Measurements from ENCODE around the gene TRAPPC2B. TPM values are rescaled to one million over a fixed set of nuclear protein-coding genes. Genes with fewer than 3 reads are reported as not detected.
"Not testable (repeated sequence)": the region's sequence is repeated elsewhere in the genome, so short reads cannot be mapped to it uniquely, and the experiment has no call there.

The TRAPPC2B gene
- total RNA-seq, 4 donors from 2014 or later = 34.4 to 47.4 (median 40.8) TPM

DNA sequence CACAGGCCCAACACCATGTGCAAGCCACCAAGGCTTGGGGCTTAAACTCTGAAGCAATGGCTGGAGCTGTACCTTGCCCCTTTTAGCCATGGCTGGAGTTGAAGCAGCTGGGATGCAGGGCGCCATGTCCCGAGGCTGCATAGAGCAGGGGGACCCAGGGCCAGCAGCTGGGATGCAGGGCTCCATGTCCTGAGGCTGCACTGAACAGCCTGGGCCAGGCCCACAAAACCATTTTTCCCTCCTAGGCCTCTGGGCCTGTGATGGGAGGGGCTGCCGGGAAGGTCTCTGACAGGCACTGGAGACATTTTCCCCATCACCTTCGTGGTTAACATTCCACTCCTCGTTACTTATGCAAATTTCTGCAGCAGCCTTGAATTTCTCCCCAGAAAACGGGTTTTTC is 10.8 kb downstream of the TRAPPC2B start:
- ATAC-seq (no peak), DNase-seq (no peak)
- H3K4me3 ChIP-seq = no peak overlapping the region
- no peaks in the 10 kb centered on the region for H3K4me1 ChIP-seq
- in situ Hi-C loops (cut with MboI; ENCODE audit: low sequenced_read_pairs in 4 of 4) (no loop called here), intact Hi-C loops (cut with DNase I; ENCODE audit: low total_unique reads) (no loop called here)
- peaks cover 3 to 16% (median 7%) of the 10 kb centered on the region in 3 donors for H3K9me3 ChIP-seq
- H3K27me3 ChIP-seq = no peaks in the 10 kb centered on the region
- TF ChIP-seq, protein P1, sequence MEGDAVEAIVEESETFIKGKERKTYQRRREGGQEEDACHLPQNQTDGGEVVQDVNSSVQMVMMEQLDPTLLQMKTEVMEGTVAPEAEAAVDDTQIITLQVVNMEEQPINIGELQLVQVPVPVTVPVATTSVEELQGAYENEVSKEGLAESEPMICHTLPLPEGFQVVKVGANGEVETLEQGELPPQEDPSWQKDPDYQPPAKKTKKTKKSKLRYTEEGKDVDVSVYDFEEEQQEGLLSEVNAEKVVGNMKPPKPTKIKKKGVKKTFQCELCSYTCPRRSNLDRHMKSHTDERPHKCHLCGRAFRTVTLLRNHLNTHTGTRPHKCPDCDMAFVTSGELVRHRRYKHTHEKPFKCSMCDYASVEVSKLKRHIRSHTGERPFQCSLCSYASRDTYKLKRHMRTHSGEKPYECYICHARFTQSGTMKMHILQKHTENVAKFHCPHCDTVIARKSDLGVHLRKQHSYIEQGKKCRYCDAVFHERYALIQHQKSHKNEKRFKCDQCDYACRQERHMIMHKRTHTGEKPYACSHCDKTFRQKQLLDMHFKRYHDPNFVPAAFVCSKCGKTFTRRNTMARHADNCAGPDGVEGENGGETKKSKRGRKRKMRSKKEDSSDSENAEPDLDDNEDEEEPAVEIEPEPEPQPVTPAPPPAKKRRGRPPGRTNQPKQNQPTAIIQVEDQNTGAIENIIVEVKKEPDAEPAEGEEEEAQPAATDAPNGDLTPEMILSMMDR (IDR thresholded peaks at IDR 0.05 in 4 of 5, conservative IDR thresholded peaks at IDR 0.05 in 1 of 5) = no peak
- no peak for TF ChIP-seq POLR2A (IDR thresholded peaks at IDR 0.05)
- no peak overlapping the region for H3K27ac ChIP-seq
- H3K36me3 ChIP-seq = peaks cover 6 to 68% of the 10 kb centered on the region in 2 donors

- H3K4me1 ChIP-seq; ATAC-seq; DNase-seq; H3K27ac ChIP-seq; intact Hi-C loops (cut with DNase I; ENCODE audit: low total_unique reads); in situ Hi-C loops (cut with MboI; ENCODE audit: low sequenced_read_pairs in 4 of 4); H3K4me3 ChIP-seq; H3K27me3 ChIP-seq: not testable (repeated sequence)
- Histone ChIP-seq H3K9me3 (peaks cover 3 to 16% (median 7%) of the 10 kb centered on the region in 3 donors), H3K36me3 (peaks cover 6 to 68% of the 10 kb centered on the region in 2 donors)
Observed at GRCh38 chr19:57374647-57375046, 11.3 kb downstream of the TRAPPC2B start.

DNA sequence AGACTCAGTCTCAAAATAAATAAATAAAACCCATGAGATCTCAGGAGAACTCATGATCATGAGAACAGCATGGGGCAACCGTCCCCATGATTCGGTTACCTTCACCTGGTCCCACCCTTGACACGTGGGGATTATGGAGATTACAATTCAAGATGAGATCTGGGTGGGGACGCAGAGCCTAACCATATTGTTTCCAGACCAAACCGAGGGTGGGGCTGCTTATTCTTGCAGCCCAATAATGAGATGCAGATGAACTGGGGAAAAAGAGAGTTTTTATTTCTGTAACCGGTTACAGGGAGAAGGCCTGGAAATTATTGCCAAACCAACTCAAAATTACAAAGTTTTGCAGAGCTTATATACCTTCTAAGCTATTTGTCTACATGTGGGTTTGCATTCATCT is 12.8 kb downstream of the TRAPPC2B start:
- intact Hi-C loops (cut with DNase I; ENCODE audit: low total_unique reads) (no loop called here), in situ Hi-C loops (cut with MboI; ENCODE audit: low sequenced_read_pairs in 4 of 4) (no loop called here)
- peaks cover 6 to 66% of the 10 kb centered on the region in 2 donors for H3K36me3 ChIP-seq
- DNase-seq (no peak), ATAC-seq (no peak)
- no peaks in the 10 kb centered on the region for H3K4me1 ChIP-seq
- H3K9me3 ChIP-seq = peaks cover 3 to 16% (median 7%) of the 10 kb centered on the region in 3 donors
- TF ChIP-seq POLR2A (IDR thresholded peaks at IDR 0.05) = no peak
- TF ChIP-seq, protein P1 (IDR thresholded peaks at IDR 0.05 in 4 of 5, conservative IDR thresholded peaks at IDR 0.05 in 1 of 5) = no peak
- no peak overlapping the region for H3K27ac ChIP-seq
- no peak overlapping the region for H3K4me3 ChIP-seq
- no peaks in the 10 kb centered on the region for H3K27me3 ChIP-seq

DNA sequence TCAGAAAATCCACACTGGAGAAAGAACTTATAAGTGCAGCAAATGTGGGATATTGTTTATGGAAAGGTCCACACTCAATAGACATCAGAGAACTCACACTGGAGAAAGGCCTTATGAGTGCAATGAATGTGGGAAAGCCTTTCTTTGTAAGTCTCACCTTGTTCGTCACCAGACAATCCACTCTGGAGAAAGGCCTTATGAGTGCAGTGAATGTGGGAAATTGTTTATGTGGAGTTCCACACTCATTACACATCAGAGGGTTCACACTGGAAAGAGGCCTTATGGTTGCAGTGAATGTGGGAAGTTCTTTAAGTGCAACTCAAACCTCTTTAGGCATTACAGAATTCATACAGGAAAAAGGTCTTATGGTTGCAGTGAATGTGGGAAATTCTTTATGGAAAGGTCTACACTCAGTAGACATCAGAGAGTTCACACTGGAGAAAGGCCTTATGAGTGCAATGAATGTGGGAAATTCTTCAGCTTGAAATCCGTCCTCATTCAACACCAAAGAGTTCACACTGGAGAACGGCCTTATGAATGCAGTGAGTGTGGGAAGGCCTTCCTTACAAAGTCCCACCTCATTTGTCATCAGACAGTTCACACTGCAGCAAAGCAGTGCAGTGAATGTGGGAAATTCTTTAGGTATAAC is 14.3 kb downstream of the TRAPPC2B start:
- Histone ChIP-seq H3K27me3 (no peaks in the 10 kb centered on the region), H3K4me1 (no peaks in the 10 kb centered on the region), H3K9me3 (peaks cover 3 to 16% (median 7%) of the 10 kb centered on the region in 3 donors), H3K4me3 (no peak overlapping the region), H3K27ac (no peak overlapping the region), H3K36me3 (peaks cover 6 to 51% of the 10 kb centered on the region in 2 donors)
- intact Hi-C loops (cut with DNase I; ENCODE audit: low total_unique reads) (no loop called here), in situ Hi-C loops (cut with MboI; ENCODE audit: low sequenced_read_pairs in 4 of 4) (no loop called here)
- no peak for DNase-seq
- TF ChIP-seq POLR2A (IDR thresholded peaks at IDR 0.05) = no peak
- TF ChIP-seq, protein P1 (IDR thresholded peaks at IDR 0.05 in 4 of 5, conservative IDR thresholded peaks at IDR 0.05 in 1 of 5) = no peak
- no peak for ATAC-seq

DNA sequence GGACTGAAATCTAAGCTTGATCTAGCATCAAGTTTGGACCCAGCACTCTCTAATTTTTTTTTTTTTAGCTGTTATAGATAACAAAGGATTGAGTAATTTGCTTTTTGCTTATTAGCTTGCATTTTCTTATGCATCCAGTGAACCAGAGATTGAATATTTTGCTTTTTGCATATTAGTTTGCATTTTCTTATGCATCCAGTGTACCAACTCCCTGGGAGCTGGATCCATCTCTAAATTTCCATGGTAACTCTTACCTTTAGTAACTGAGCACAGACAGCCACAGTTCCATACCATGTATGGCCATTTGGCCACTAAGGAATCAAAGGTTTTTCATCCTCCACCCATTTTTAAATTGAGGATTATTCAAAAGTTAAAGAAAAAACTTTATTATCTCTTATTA is 17.6 kb downstream of the TRAPPC2B start:
- Histone ChIP-seq H3K4me1 (no peaks in the 10 kb centered on the region), H3K27me3 (no peaks in the 10 kb centered on the region), H3K27ac (no peak overlapping the region), H3K36me3 (peaks cover 6 to 25% of the 10 kb centered on the region in 2 donors), H3K9me3 (peaks cover 3 to 16% (median 7%) of the 10 kb centered on the region in 3 donors), H3K4me3 (no peak overlapping the region)
- intact Hi-C loops (cut with DNase I; ENCODE audit: low total_unique reads) (no loop called here), in situ Hi-C loops (cut with MboI; ENCODE audit: low sequenced_read_pairs in 4 of 4) (no loop called here)
- ATAC-seq (no peak), DNase-seq (no peak)
- no peak for TF ChIP-seq POLR2A (IDR thresholded peaks at IDR 0.05)
- TF ChIP-seq, protein P1 (IDR thresholded peaks at IDR 0.05 in 4 of 5, conservative IDR thresholded peaks at IDR 0.05 in 1 of 5) = no peak
